Measurements from ENCODE around the gene GRP. TPM values are rescaled to one million over a fixed set of nuclear protein-coding genes. Genes with fewer than 3 reads are reported as not detected.

The GRP gene
- total RNA-seq, 3 donors from 2014 or later: 1.4 TPM; not detected in 2

DNA sequence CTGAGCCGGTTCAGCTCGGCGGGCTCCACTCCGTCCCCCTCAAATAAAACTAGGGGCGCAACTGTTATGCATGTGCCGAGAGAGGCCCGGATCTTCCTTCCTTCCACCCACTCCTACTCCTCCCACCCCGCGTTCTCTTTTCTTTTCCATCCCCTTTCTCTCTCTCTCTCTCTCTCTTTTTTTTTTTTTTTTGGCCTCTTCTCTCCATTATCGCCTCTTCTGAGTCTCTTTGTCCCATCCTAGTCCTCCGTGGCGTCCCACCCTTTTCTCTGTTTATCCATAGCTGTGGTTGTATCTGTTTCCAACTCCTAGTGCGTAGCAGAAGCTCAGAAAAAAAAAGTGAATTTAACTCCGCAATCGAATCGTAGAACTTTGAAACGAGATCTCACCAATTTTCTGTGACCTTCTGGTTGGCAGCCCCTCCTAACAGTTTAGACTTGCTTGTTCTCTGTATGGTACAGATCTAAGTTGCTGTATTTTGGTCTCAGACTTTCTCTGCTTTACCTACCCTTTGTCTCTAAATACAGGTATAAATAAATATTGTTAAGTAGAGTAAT is 49.7 kb downstream of the GRP start:
- H3K4me1 ChIP-seq (ENCODE audit: low read depth): peaks cover 9% of the 10 kb centered on the region
- TF ChIP-seq, protein P1, sequence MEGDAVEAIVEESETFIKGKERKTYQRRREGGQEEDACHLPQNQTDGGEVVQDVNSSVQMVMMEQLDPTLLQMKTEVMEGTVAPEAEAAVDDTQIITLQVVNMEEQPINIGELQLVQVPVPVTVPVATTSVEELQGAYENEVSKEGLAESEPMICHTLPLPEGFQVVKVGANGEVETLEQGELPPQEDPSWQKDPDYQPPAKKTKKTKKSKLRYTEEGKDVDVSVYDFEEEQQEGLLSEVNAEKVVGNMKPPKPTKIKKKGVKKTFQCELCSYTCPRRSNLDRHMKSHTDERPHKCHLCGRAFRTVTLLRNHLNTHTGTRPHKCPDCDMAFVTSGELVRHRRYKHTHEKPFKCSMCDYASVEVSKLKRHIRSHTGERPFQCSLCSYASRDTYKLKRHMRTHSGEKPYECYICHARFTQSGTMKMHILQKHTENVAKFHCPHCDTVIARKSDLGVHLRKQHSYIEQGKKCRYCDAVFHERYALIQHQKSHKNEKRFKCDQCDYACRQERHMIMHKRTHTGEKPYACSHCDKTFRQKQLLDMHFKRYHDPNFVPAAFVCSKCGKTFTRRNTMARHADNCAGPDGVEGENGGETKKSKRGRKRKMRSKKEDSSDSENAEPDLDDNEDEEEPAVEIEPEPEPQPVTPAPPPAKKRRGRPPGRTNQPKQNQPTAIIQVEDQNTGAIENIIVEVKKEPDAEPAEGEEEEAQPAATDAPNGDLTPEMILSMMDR (IDR thresholded peaks at IDR 0.05): no peak
- H3K9me3 ChIP-seq: no peaks in the 10 kb centered on the region
- no peak overlapping the region for H3K4me3 ChIP-seq
- no peak for DNase-seq
- ATAC-seq: no peak
- H3K36me3 ChIP-seq (ENCODE audit: low read depth): no peaks in the 10 kb centered on the region
- intact Hi-C loops (cut with DNase I, micrococcal nuclease): no loop called here

DNA sequence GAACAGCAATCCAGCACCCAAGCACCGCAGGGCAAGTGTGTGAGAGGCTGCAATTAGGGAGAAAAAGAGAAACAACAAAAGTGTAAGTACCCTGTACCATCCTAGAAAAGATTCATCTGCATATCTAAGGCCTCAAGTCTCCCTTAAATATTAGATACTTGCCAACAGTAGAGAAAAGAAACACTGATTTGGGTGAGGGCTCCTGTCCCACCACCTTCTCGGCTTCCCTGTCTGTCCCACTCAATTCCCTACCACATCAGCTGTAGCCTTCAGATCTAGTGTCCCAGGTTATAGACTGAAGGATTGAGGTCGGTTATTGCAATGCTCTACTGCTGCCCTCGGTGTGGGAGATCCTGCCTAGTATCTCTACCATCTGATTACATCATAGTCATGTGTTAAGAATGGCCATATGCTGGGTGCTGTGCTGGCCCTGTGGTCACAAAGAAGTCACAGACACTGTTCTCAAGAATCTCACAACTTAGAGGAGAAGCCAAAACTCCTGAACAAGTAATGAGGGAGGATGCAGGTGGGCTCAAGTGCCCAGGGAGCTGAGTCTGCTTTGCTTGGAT is 50.8 kb downstream of the GRP start:
- TF ChIP-seq, protein P1 (IDR thresholded peaks at IDR 0.05): no peak
- intact Hi-C loops (cut with DNase I, micrococcal nuclease): no loop called here
- no peak for DNase-seq
- Histone ChIP-seq H3K4me3 (no peak overlapping the region), H3K9me3 (no peaks in the 10 kb centered on the region), H3K4me1 (ENCODE audit: low read depth) (peaks cover 9% of the 10 kb centered on the region), H3K36me3 (ENCODE audit: low read depth) (no peaks in the 10 kb centered on the region)
- no peak for ATAC-seq

DNA sequence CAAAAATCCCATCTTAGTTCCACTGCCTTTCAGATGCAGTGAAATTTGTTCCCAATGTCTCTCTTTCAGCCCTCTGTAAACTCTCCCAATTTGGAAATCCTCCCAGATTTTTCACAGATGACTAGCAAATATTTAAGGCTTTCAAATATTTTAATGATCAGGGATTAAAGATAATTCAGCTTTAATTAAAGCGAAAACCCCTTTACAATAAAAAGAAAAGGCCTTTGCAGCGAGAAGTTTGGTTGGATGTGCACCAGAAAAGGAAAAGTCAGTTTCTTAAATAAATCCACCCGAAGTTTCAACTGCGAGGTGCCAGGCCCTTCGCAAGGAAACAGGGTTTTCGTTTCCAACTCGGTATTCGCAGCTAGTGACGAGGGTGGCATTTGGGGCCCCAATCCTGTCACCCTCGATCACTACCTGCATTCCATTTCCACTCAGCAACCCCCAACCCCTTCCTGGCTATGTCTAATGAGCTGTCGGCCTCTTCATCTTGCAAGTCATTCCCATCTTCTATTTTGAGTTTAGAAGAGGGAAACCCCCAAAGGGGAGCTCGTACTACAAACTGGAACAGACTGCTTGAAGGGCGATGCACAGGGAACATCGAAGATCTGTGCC is 51.8 kb downstream of the GRP start:
- intact Hi-C loops (cut with DNase I, micrococcal nuclease): no loop called here
- DNase-seq (no peak), ATAC-seq (no peak)
- Histone ChIP-seq H3K9me3 (no peaks in the 10 kb centered on the region), H3K36me3 (ENCODE audit: low read depth) (no peaks in the 10 kb centered on the region), H3K4me1 (ENCODE audit: low read depth) (peaks cover 9% of the 10 kb centered on the region), H3K4me3 (no peak overlapping the region)
- TF ChIP-seq, protein P1 (IDR thresholded peaks at IDR 0.05): no peak

DNA sequence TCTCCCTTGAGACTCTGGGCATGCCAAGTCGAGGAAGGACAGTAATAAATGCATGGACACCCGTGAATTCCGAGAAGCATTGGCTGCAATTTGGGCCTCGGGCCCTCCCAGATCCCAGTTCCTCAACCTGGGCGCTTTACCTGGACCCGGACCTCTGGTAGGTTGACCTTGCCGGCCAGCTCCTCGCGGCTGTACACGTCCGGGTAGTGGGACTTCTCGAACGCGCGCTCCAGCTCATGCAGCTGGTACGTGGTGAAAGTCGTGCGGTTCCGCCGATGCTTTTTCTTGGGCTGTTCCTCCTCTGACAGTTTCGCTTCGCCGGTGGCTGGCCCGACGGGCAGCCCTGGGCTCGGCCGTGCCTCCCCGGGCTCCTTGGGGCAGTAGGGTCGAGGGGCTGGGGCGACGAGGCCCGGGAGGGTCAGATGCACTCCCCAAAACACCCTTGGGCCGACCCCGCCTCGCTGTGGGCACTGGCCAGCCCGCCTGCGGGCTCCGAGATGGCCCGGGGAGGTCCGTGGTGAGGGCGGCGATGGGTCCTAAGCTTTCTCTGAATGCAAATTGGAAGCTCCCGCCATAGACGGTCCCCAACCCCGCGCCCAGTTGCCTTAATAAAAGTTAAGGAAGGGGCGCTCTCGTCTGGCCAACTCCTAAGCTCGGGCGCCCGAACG is 52.4 kb downstream of the GRP start:
- intact Hi-C loops (cut with DNase I, micrococcal nuclease): no loop called here
- Histone ChIP-seq H3K36me3 (ENCODE audit: low read depth) (no peaks in the 10 kb centered on the region), H3K9me3 (no peaks in the 10 kb centered on the region), H3K4me3 (no peak overlapping the region), H3K4me1 (ENCODE audit: low read depth) (peaks cover 9% of the 10 kb centered on the region)
- ATAC-seq (no peak), DNase-seq (peak in 1 of 3 donors; percentile 49)
- TF ChIP-seq, protein P1 (IDR thresholded peaks at IDR 0.05): no peak

DNA sequence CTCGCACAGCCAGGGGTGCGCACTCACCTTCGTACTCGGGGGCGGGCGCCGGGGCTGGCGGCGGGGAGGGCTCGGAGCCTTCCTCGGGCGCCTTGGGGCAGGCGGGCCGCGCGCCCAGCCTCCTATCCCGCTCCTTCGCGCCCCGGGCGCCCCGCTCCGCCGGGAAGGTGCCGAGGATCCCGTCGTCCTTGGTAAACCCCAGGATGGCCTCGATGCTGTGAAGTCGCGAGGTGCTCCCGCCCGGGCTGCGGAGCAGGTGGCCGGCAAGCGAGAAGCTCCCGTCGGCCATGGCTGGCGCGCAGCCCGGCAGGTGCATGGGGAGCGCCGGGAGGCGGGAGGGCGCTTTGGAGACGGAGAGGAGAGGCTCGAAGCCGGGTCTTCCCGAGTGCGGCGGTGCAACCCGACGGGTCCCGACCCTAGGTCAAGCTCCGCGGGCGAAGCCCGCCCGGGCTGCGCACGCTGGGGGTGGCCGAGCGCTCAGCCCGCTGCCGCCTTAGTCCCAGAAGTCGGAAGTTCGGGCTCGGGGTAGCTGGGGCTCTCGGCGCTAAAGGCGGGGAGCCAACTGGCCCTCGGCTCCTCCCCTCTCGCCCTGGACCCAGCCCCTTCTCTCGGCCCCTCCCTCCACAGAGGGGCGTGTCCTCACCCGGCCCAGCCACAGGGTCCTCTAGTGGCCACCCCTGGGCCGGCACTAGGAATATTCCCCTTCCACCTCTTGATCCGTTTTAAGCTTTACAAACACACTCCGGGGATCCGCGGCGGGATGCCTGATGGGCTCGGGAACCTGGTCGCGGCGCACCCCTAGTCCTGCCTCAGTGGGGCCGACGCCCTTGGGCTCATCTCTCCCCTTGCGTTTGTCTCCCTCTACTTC is 53.2 kb downstream of the GRP start, which contains the start of gene RAX:
TSS of gene RAX (minus strand) at position 564 of the 868 bp plus-strand sequence. CDS start at position 316, 248 bp downstream.
- intact Hi-C loops (cut with DNase I, micrococcal nuclease): no loop called here
- ATAC-seq (no peak), DNase-seq (no peak)
- H3K36me3 ChIP-seq (ENCODE audit: low read depth): no peaks in the 10 kb centered on the region
- TF ChIP-seq, protein P1 (IDR thresholded peaks at IDR 0.05): no peak
- no peaks in the 10 kb centered on the region for H3K9me3 ChIP-seq
- H3K4me3 ChIP-seq: no peak within 1 kb of the TSS
- peaks cover 9% of the 10 kb centered on the region for H3K4me1 ChIP-seq (ENCODE audit: low read depth)

Data from mucosa of descending colon (tissue), 3 donors.